Activated CD8-positive, alpha-beta memory T cell treated with anti-CD3 and anti-CD28 coated beads for 24 hours (primary cell): ENCODE measurements around the gene RASA3.
"Not testable (repeated sequence)": the region's sequence is repeated elsewhere in the genome, so short reads cannot be mapped to it uniquely, and the experiment has no call there.

Experiments used
- DNase-seq: peaks from one replicate; pipeline ENCODE4 v3.0.0-alpha.2; 2020

RASA3 gene, protein sequence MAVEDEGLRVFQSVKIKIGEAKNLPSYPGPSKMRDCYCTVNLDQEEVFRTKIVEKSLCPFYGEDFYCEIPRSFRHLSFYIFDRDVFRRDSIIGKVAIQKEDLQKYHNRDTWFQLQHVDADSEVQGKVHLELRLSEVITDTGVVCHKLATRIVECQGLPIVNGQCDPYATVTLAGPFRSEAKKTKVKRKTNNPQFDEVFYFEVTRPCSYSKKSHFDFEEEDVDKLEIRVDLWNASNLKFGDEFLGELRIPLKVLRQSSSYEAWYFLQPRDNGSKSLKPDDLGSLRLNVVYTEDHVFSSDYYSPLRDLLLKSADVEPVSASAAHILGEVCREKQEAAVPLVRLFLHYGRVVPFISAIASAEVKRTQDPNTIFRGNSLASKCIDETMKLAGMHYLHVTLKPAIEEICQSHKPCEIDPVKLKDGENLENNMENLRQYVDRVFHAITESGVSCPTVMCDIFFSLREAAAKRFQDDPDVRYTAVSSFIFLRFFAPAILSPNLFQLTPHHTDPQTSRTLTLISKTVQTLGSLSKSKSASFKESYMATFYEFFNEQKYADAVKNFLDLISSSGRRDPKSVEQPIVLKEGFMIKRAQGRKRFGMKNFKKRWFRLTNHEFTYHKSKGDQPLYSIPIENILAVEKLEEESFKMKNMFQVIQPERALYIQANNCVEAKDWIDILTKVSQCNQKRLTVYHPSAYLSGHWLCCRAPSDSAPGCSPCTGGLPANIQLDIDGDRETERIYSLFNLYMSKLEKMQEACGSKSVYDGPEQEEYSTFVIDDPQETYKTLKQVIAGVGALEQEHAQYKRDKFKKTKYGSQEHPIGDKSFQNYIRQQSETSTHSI

DNA sequence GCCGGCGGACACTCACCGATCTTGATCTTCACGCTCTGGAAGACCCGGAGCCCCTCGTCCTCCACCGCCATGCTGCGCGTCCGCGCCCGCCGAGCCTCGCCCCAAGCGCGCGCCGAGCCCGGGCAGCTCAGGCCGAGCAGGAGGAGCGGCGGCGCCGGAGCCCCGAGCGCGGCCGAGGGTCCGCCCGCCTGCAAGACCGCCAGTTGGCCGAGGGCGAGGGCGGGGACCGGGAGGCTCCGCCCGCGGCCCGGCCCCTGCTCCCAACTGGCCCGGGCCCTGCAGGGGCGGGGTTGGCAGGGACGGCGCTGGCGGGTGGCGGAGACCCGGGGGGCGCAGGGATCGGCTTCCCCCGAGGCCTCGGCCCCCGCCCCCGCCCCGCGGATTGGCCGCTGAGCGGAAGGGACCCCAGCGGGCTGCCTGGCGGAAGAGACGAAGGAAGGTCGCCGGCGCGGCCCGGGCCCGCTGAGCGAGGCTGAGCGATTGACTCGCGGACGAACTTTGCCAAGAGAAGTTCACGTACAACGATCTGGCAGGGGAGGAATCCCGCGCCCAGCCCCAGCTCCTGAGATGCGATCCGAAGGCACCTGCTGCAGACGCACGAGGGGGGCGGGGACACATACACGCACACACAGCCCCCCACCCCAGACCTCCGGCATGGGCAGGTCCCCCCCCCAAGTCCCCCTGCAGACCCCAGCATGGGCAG is at the start of gene RASA3:
Gene RASA3, minus strand, starts transcription at position 205 of the 703 bp plus-strand sequence. Its CDS starts 134 bp downstream, at position 71.
- DNase-seq = peak; percentile 86

DNA sequence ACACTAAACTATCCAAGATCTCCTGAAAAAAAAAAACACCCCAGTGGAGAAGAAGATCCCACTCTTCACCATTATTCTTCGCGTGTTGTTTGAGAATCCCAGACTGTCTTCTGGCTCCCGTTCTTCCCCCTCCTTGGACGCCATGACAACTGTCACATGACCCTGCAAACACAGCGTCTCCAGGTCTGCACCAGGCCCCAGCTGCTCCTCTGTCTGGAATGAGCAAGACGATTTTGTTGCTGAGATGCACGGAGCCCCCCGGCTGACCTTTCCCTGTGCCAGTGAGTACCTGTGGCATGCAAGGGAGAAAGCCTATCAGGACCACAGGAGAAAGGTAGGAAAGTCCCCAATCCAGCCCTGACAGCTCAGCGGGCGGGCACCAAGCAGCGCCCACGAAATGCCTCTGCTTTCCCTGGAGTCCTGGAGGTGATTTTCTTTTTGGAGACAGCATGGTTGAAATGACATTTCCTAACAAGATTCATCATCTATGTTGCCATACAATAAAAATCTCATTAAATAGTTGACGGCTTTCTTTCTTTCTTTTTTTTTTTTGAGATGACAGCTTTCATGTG is 46.8 kb upstream of the RASA3 start, which contains the start of gene CFAP97D2:
Gene CFAP97D2, plus strand, starts transcription at position 171 of the 572 bp plus-strand sequence. Its CDS starts 74 bp downstream, at position 245.
- no peak for DNase-seq

DNA sequence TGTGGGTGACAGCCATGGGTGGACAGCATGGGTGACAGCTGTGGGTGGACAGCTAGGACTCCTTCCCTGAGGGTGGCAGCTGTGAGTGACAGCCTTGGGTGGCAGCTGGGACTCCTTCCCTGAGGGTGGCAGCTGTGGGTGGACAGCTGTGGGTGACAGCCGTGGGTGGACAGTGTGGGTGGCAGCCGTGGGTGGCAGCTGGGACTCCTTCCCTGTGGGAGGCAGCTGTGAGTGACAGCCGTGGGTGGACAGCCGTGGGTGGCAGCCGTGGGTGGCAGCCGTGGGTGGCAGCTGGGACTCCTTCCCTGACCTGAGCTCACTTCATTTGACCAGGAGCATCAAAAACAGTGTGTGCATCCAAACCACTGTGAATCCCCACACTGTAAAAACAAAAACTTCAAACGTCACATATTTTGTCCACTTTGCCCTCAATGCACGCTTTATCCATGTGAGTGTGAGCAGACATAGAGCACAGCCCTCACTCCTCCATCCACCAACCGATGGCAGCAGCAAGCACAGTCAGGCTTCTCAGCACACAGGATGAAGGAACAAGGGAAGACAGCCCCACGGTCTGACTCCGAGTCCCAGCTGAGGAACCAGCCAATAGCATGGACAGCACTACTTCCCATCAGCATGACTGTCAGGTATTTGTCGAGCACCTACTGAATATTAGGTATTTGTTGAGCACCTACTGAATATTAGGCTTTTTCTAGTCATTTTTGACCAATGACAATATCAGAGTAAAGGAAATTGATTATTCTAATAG is 45.0 kb upstream of the RASA3 start:
- DNase-seq = no peak

DNA sequence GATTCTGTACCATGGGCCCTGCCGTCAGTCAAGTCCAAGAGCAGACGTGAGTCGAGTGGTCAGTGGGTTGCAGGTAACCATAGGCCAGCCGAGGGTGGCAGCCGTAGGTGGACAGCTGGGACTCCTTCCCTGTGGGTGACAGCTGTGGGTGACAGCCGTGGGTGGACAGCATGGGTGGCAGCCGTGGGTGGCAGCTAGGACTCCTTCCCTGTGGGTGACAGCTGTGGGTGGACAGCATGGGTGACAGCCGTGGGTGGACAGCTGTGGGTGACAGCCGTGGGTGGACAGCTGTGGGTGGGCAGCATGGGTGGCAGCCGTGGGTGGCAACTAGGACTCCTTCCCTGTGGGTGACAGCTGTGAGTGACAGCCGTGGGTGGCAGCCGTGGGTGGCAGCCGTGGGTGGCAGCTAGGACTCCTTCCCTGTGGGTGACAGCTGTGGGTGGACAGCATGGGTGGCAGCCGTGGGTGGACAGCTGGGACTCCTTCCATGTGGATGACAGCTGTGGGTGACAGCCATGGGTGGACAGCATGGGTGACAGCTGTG is 44.0 kb upstream of the RASA3 start:
- DNase-seq = not testable (repeated sequence)

DNA sequence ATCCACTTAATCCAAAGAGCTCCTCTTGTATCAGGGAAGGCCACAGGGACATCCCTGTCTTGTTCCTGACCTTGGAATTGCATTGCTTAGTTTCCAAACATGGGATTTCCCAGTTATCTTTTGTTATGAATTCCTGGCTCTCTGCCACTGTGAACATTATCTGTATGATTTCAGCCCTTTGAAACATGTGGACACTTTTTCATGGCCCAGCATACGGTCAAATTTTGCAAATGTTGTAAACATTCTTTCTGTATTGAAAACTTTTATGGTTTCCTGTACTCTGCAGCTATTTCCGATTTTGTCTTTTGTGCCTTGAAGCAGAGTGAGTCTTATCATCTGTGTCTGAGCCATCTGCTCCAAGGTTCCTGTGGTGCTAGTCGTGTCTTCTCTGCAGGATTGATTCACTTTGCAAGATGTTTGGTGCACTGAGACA is 42.1 kb upstream of the RASA3 start:
- no peak for DNase-seq

DNA sequence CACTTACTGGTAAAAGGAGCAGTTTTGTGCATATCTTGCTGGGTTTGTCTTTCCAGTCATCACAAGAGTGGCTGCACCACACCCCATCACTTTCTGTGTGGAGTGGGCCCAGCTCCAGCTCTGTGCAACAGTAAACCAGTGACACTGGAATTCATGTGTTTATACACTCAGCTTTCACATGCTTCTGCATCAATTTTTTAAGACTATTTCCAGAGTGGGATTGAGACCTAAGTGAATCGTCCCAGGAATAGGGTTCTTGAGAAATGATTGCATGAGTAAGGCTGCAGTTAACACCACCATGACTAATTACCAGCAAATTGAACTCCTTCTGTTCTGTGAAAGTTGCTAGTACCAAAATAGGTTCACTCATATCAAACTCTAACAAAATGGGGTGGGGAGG is 41.3 kb upstream of the RASA3 start:
- no peak for DNase-seq

DNA sequence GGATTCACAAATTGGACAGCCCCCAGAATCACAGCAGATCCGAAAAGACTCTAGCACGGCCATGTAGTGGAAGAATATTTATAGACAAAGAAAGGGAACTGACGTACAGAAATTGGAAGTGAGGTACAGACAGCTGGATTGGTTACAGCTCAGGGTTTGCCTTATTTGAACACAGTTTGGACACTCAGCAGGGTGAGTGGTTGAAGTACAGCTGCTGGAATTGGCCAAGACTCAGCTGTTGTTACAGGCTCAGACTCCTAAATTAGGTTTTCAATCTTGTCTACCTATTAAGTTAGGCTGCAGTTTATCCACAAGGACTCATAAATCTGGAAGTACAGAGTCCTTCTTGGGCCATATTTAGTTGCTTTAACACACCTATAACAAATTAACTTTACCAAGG is 40.8 kb upstream of the RASA3 start:
- DNase-seq = no peak

DNA sequence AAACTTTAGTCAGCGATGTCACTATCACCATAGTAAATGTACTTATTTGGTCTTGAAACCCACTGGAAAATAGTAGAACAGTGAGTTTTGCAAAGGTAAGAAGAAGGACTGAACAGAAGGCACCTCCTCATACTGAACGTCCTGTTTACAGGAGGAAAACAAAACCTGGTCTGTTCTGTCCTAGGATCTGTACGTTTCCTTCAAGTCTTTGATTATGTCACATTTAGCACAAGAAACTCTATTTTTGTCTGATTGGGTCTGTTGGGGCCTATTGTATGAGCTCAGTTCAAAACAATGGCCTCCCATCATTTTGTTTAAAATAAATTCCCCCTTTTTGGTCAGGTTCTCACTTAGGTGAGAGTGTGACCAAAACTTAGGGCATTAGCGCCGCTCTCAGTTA is 35.5 kb upstream of the RASA3 start:
- no peak for DNase-seq

DNA sequence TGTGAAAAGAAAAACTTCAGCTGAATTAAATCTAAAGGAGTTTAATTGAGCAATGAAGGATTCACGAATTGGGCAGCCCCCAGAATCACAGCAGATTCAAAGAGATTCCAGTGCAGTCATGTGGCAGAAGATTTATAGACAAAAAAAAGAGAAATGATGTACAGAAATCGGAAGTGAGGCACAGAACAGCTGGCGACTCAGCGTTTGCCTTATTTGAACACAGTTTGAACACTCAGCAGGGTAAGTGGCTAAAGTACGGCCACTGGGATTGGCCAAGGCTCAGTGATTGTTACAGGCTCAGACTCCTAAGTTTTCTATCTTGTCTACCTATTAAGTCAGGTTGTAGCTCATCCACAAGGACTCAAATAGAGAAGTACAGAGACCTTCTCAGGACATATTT is 35.0 kb upstream of the RASA3 start:
- DNase-seq = no peak

DNA sequence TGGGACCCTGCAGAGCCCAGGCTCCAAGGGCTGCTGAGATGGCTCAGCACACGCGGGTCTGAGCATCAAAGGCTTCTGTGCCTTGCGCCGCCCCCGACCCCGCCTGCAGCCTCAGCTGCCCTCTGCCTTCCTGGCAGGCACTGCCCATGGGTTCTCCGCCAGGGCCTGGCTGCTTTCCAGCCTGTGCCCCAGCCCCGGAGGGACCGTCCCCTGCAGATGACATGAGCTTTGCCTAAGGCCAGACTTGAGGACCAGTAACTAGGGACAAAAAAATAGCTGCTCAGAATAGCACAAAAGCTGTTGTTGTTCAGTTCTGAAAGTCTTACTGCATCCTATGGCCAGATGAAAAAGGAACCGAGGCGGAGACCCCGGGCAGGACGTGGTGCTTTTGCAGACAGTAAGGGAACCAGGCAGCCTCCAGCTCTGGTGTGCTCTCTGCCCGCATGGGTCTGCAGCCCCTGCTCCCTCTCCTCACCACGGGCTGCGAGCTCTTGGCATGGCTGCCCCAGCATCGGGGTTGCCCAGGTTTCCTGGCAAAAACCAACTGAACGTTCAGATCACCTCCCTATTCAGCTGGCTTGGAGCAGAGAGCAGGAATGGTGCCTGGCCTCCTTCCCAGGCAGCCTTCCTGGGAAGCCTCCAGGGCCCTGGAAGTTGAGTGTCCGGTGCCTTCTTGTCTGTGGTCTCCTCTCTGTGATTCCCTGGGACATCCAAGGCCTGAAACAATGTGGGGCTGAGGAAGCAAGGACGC is 34.1 kb upstream of the RASA3 start:
- DNase-seq = no peak

DNA sequence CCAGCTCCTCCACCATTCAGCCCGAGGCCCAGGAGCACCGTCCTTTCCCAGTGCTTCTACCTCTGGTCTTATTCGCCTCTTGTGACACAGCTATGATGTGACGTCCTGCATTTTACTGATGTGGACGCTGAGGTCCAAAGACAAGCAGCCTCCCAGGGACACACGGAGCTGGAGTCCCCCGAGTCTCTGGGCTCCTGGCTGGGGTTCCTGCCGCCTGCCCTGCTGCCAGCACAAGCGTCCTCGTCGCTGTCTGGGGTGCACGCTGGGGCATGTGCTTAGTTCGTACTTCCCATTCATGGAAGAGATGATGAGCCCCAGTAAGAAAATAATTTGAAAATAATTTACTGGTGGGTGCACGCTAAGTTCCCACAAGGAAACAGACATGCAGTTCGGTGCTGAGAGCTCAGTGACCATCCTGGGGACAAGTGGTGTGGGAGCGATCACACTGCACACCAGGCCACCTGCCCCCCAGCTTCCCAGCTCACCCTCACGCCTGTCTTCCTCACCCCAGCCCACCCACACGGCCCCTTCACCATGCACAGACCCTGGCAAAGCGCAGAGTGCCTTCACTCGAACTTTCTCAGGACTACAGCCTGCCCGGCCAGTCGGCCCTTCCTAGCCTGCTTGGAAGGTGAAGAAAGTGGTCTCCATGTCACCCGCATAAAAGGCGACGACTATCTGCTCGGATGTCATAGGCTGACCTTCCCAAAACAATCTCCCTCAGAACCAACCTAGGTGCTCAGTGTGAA is 32.4 kb upstream of the RASA3 start:
- no peak for DNase-seq

DNA sequence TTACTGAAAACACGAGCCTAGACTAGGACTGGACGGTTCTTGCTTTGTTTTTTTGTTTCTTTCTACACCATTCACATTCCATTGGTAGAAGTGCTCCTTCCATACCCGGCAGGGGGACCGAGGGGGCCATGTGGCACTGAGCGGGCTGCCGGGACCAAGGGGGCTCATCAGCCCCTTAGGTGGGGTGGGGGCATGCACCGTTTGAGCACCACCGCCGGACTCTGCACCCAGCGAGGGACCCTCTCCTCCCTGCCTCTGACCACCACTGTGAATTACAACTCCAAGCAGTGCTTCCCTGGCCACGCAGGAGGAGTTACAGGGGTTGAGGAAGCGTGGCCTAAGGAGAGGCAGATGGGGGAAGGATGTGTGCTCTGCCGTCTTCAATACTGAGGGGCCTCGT is 31.6 kb upstream of the RASA3 start:
- no peak for DNase-seq

DNA sequence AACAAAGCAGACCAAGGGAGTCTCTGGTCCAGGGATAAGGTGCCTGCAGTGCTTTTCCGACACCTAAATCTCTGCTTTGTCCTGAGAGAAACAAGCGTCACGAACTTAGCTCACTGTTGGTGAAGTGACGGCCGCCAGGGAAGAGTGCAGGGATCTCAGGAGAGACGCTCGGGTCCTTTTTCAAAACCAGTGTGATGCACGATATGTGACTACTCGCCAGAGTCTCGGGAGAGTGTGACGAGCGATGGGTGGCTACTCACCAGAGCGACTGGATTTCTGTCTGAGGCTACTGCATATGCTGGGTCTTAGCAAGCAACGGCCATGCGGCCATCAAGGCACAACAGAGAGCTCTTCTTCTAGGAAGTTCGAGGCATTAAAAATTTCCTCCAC is 30.1 kb upstream of the RASA3 start:
- no peak for DNase-seq

DNA sequence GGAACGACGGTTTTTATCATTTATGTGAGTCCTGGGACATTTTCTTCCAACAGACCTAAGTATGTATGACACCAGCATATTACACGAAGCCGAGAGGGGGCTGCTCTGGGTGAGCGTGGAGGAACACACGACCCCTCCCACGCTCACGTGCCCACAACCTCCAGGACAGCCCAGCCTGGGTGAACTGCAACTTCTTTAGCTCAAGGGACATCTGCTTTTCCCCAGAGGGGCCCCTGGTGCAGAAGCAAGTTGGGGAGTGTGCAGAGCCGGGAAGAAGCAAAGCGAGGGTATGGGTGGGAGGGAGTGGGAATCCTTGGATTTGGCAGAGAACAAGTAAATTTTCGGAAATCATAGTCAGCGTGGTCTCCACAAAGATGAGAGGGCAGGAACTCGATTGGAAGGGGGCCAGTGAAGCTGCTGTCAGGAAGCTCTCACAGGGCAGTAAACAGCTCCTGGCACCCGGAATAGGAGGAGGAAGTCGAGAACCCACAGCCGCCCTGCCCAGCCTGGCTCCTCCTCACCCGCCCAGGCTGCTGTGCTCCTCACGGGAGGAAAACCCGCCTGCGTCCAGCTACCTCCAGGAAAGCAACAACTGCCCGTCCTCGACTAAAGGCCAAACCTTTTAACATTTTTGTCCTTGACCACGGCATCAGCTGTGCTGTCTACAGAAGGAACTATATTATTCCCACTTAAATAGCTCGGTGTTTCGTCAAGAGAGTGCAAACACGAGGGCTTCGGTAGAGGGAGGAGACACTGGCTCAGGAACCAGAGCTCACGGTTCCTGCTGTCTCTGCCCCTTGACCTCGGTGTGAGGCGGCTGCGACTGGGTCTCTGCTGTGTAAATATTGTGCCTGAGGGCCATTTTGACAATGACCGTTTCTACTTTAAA is 29.5 kb upstream of the RASA3 start:
- no peak for DNase-seq

DNA sequence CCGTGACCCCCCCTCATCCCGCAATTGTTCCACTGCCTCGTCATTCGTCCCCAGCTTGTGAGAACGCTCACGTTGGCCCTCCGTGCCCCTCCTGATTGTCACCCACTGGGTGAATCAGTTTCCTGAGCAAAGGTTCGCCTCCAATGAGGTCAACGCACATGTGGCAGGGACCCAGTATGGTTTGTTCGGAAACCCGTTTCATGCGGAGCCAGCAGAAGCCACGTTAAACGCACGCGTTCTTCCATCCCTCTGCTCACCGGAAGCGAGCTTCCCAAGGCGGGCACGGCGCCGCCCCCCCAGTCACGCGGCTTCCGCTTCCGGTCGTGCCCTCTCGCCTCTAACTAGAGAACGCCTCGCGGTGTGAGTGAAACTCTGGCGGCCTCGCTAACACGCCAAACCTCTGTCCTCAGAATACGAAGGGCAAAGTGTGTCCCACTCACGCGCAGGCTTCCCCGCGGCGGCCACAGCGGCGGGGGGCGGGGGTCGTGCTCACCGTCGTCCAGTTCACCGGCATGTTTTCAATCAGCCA is 28.7 kb upstream of the RASA3 start:
- no peak for DNase-seq

DNA sequence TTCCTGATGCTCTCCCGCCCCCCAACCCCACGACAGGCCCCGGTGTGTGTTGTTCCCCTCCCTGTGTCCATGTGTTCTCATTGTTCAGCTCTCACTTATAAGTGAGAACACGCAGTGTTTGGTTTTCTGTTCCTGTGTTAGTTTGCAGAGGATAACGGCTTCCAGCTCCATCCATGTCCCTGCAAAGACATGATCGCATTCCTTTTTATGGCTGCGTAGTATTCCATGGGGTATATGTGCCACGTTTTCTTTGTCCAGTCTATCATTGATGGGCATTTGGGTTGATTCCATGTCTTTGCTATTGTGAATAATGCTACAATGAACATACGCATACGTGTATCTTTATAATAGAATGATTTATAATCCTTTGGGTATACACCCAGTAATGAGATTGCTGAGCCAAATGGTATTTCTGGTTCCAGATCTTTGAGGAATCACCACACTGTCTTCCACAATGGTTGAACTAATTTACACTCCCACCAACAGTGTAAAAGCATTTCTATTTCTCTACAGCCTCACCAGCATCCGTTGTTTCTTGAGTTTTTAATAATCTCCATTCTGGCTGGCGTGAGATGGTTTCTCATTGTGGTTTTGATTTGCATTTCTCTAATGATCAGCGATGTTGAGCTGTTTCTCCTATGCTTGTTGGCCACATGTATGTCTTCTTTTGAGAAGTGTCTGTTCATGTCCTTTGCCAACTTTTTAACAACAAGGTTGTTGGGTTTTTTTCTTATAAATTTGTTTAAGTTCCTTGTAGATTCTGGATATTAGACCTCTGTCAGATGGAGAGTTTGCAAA is 26.6 kb upstream of the RASA3 start:
- not testable (repeated sequence) for DNase-seq

DNA sequence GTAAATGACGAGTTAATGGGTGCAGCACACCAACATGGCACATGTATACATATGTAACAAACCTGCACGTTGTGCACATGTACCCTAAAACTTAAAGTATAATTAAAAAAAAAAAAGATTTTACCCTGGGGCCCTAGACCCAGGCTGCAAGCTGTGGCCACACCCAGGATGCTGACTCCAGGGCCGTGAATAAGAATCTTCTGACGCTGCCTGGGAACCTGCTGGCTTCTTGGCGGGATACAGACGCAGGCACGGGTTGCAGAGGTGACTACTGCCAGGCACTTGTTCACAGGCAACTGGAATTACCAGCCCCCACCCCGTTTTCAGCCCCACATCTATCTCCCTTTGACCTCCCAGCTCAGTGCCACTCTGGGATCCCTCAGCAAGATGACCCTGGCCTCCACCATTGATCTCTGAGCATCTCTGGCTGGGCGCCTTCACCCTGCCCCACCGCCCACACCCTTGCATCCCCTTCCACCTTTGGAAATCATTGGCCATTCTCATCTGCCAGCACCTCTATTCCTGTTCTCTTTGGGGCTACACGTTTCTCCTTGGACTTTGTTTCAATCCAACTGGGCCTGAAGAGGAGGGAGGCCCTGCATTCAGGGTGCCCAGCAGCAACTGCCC is 25.6 kb upstream of the RASA3 start:
- DNase-seq = no peak
